Activated naive CD8-positive, alpha-beta T cell treated with anti-CD3 and anti-CD28 coated beads for 36 hours (primary cell): ENCODE data around the gene MESP2. TPM values are rescaled to one million over a fixed set of nuclear protein-coding genes. Genes with fewer than 3 reads are reported as not detected.
"Not testable (repeated sequence)": the region's sequence is repeated elsewhere in the genome, so short reads cannot be mapped to it uniquely, and the experiment has no call there.

ENCODE experiments used
- DNase-seq: peaks from one replicate; pipeline ENCODE4 v3.0.0; 2021
- H3K27ac Mint-ChIP-seq: one replicate; pipeline ENCODE4 v1.8.0; 2022; ENCODE audit warnings: mild to moderate bottlenecking, moderate library complexity, mixed read lengths
- H3K27me3 Mint-ChIP-seq: one replicate; pipeline ENCODE4 v1.8.0; 2022; ENCODE audit warnings: mild to moderate bottlenecking, mixed read lengths
- H3K36me3 Mint-ChIP-seq: one replicate; pipeline ENCODE4 v1.8.0; 2021; ENCODE audit warnings: mild to moderate bottlenecking, mixed read lengths
- H3K4me1 Mint-ChIP-seq: one replicate; pipeline ENCODE4 v1.8.0; 2021; ENCODE audit warnings: mixed read lengths
- H3K4me3 Mint-ChIP-seq: one replicate; pipeline ENCODE4 v1.8.0; 2022; ENCODE audit warnings: mild to moderate bottlenecking, moderate library complexity, mixed read lengths
- H3K9me3 Mint-ChIP-seq: one replicate; pipeline ENCODE4 v1.8.0; 2022; ENCODE audit warnings: mixed read lengths
- total RNA-seq, 2 experiments: library from RNA; stranded (reverse); gene quantifications; one replicate each; pipeline ENCODE4 v1.2.3, GENCODE V29; 2021

The MESP2 gene
- total RNA-seq, 2 experiments from 2014 or later: not detected

DNA sequence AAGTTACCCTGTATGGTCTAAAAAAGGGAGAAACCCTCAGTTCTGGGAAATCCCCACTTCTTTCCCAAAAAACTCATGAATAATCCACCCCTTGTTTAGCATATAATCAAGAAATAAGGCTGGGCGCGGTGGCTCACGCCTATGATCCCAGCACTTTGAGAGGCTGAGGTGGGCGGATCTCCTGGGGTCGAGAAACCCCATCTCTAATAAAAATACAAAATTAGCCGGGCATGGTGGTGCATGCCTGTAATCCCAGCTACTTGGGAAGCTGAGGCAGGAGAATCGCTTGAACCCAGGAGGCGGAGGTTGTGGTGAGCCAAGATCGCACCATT, 6.5 kb downstream of the MESP2 start:
- not testable (repeated sequence) for H3K4me3 Mint-ChIP-seq, H3K9me3 Mint-ChIP-seq, DNase-seq, H3K27ac Mint-ChIP-seq, H3K4me1 Mint-ChIP-seq, H3K36me3 Mint-ChIP-seq
- peaks cover 27% of the 10 kb centered on the region for H3K27me3 Mint-ChIP-seq

DNA sequence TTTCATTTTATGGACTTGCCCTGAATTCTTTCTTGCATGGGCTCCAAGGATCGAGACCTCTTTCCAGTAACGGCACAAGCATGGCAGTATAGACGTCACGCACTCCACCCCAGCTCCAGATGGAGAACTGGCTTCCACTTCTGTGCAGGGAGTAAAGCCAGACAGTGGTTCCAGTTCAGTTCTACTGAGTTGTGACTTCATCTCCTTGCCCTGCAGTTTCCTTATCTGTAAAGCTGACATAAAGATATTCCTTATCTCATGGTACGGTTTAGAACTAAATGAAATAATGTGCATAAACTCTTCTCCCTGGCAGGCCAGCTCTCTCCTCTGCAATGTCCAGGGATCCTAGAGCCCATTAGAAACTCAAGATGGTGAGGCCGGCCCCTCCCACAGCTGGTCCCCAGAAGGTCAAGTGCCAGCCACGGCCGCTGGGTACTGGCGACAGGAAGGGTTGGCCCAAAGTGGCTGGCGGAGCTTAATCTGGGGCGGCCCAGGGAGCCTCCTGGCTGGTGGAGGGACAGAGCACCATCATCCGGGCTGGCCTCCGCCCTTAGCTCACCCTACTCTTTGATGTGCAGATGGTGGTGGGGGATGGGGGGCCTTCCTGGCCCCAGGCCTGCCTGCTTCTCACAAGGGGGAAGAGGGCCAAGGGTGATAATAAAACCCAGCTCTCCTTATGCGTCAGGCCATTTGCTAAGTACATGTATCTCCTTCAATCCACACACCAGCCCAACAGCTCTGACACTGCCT, 7.2 kb downstream of the MESP2 start:
- H3K4me1 Mint-ChIP-seq: no peaks in the 10 kb centered on the region
- H3K4me3 Mint-ChIP-seq: no peak overlapping the region
- H3K27ac Mint-ChIP-seq: no peak overlapping the region
- no peaks in the 10 kb centered on the region for H3K36me3 Mint-ChIP-seq
- DNase-seq: no peak
- H3K9me3 Mint-ChIP-seq: peaks cover 7% of the 10 kb centered on the region
- peaks cover 20% of the 10 kb centered on the region for H3K27me3 Mint-ChIP-seq

DNA sequence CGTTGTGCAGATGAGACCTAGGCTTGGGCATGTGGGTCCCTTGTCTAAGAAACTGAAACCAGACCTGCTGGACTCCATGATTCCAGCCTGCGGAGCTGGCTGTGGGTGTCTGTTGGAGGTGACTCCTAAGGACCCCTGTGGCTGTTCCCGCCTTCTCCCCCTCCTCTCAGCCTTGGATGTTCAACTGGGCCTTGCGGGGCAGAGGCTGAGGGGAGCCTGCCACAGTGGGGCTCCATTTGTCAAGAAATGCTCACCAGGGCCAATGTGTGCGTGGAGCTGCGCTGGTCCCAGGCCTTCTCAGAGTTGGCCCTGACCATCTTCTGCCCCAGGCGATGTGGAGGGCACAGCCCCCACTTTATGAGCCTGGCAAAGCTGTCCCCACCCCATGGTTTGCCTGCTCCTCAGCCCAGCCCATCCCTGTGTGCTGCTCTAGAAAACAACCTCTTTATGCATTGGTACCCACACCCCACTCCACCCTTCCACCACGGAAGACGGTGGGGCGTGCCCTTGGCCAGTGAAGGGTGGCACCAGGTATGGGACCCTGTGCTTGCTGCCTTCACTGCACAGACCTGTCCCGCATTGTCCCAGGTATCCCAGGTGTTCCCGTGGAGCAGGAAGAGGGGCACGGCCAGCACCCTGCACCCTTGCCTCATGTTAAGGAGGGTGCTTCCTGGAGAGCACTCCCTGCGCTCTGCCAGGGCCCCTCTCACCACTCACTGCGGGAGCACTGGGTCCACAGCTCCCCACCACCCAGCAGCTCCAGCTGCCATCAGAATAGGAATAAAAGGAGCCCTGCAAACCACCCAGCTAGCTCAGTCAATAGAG, 7.9 kb downstream of the MESP2 start:
- H3K36me3 Mint-ChIP-seq: no peaks in the 10 kb centered on the region
- H3K4me1 Mint-ChIP-seq: no peaks in the 10 kb centered on the region
- DNase-seq: no peak
- no peak overlapping the region for H3K4me3 Mint-ChIP-seq
- H3K27ac Mint-ChIP-seq: no peak overlapping the region
- peaks cover 7% of the 10 kb centered on the region for H3K9me3 Mint-ChIP-seq
- peaks cover 14% of the 10 kb centered on the region for H3K27me3 Mint-ChIP-seq

DNA sequence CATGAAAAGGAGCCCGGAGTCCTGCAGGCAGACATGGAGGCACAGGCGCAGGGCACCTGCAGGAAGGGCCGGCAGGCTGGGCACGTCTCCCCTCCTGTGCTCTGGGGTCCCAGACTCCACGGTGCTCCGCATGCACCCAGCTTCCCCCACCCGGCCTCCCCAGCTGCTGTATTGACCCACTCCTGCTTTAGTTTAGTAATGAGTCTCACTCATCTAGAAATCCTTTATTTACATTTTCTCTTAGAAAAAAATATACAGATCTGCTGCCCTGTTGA, 8.5 kb downstream of the MESP2 start:
- H3K27me3 Mint-ChIP-seq: peaks cover 14% of the 10 kb centered on the region
- no peaks in the 10 kb centered on the region for H3K4me1 Mint-ChIP-seq
- no peak overlapping the region for H3K4me3 Mint-ChIP-seq
- H3K27ac Mint-ChIP-seq: no peak overlapping the region
- peaks cover 7% of the 10 kb centered on the region for H3K9me3 Mint-ChIP-seq
- no peaks in the 10 kb centered on the region for H3K36me3 Mint-ChIP-seq
- no peak for DNase-seq

DNA sequence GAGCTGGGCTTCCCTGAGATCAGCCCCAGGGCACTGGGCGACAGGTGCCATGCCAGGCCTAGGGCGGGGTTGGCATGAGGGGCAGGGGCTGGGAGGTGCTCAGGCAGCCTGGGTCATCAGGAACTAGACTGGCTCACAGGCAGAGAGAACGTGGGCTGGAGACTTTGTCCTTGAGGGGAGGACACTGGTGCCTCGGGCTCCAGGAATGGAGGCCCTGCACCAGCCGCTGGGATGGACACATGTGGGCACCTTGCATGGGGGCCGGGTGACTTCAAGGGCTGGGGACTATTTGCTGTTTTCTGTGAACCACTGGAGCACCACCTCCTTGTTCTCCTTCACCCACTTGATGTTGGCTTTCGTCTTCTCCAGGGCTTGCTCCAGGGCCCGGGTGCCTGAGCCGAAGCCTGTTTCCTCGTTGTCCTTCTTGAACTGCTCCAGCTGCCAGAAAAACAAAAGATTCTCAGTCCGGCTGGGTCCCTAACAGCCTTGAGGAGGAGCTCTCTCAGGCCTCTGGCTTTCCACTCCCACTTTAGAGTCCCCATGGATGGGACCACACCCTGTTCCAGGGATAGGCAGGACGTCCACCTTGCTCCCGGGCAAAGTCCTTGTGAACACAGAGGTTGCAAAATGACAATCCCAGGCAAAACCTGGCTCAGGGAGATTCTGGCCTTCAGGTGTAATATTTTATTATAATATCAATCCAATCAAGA, 9.1 kb downstream of the MESP2 start:
- Mint-ChIP-seq H3K9me3 (peaks cover 7% of the 10 kb centered on the region), H3K36me3 (no peaks in the 10 kb centered on the region), H3K27me3 (peaks cover 12% of the 10 kb centered on the region), H3K4me1 (no peaks in the 10 kb centered on the region), H3K27ac (no peak overlapping the region), H3K4me3 (no peak overlapping the region)
- no peak for DNase-seq

DNA sequence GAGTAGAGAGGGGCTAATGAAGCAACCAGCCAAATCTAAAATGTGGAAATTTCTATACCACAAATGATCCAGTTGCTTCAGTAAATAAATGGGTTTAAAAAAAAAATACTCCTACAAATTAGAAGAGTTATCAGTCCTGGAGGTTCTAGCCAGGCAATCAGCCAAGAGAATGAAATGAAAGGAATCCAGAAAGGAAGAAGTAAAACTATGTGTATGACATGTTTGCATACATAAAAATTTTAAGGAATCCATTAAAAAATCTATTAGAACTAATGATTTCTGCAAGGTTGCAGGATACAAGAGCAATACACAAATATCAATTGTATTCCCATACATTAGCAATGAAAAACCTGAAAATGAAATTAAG, 9.6 kb downstream of the MESP2 start:
- H3K4me1 Mint-ChIP-seq: no peaks in the 10 kb centered on the region
- no peak overlapping the region for H3K27ac Mint-ChIP-seq
- H3K9me3 Mint-ChIP-seq: peaks cover 7% of the 10 kb centered on the region
- H3K4me3 Mint-ChIP-seq: no peak overlapping the region
- H3K36me3 Mint-ChIP-seq: no peaks in the 10 kb centered on the region
- DNase-seq: no peak
- peaks cover 6% of the 10 kb centered on the region for H3K27me3 Mint-ChIP-seq

DNA sequence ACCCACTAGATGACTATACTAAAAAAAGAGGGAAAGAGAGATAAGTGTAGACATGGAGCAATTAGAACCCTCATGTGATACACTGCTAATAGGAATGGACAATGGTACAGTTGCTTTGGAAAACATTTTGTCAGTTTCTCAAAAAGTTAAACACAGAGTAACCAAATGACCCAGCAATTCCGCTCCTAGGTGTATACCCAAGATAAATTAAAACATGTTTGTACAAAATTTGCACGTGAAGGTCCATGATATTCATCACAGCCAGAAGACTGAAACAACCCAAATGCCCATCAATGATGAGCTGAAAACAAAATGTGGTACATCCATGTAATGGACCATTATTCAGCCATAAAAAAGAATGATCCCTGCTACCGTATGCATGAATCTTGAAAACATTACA, 11.8 kb downstream of the MESP2 start:
- Mint-ChIP-seq H3K27me3 (no peaks in the 10 kb centered on the region), H3K4me1 (no peaks in the 10 kb centered on the region), H3K9me3 (peaks cover 7% of the 10 kb centered on the region), H3K36me3 (no peaks in the 10 kb centered on the region), H3K27ac (no peak overlapping the region), H3K4me3 (no peak overlapping the region)
- no peak for DNase-seq

DNA sequence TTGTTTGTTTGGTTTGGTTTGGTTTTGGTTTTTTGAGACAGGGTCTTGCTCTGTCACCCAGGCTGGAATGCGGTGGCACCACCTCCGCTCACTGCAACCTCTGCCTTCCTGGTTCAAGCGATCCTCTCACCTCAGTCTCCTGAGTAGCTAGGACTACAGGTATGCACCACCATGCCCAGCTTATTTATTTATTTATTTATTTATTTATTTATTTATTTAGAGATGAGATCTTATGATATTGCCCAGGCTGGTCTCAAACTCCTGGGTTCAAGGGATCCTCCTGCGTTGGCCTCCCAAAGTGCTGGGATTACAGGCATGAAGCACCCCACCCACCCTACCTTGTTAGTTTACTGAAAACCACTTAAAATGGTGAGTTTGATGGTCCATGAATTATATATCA, 12.5 kb downstream of the MESP2 start:
- H3K27ac Mint-ChIP-seq, H3K4me3 Mint-ChIP-seq, DNase-seq, H3K27me3 Mint-ChIP-seq, H3K4me1 Mint-ChIP-seq, H3K36me3 Mint-ChIP-seq, H3K9me3 Mint-ChIP-seq: not testable (repeated sequence)

DNA sequence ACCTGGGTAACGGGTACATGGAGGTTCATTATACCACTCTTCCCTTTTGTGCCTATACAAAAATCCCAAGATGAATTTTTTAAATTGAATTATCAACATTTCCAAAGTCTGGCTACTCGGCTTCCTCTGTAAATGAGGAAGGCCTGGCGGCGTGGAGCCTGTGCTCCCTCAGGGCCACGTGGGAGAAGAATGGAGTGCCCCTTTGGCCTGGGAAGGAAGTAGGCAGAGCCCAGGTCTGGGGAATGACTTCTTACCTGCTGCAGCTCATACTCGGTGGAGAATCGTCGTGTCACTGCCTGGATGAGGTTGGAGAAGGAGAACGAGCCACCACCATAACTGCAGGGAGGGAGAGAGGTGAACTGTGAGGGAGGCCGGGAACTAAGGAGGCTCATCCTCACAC, 14.1 kb downstream of the MESP2 start:
- no peaks in the 10 kb centered on the region for H3K36me3 Mint-ChIP-seq
- H3K9me3 Mint-ChIP-seq: peaks cover 7% of the 10 kb centered on the region
- DNase-seq: no peak
- H3K27ac Mint-ChIP-seq: no peak overlapping the region
- H3K4me1 Mint-ChIP-seq: no peaks in the 10 kb centered on the region
- H3K4me3 Mint-ChIP-seq: no peak overlapping the region
- H3K27me3 Mint-ChIP-seq: no peaks in the 10 kb centered on the region

DNA sequence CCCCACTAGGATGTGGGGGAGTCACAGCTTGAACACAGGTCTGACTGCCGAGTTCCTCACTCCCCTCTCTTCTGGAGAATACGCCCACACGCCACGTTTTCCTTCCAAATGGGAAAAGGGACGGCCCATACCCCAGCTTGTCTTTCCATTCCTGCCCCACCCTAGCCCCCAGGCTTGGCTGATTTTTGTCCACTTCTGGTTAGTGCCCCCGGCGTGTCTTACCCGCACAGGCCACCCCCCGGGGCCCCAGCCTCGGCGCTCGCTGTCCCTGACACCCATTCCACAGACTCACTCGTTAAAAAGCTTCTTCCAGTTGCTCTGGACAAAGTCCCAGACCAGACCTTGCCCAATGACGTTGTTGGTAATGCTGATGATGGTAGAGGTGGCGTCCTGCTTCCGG, 14.5 kb downstream of the MESP2 start:
- Mint-ChIP-seq H3K4me3 (no peak overlapping the region), H3K27me3 (no peaks in the 10 kb centered on the region), H3K9me3 (peaks cover 8% of the 10 kb centered on the region), H3K4me1 (no peaks in the 10 kb centered on the region), H3K36me3 (no peaks in the 10 kb centered on the region), H3K27ac (no peak overlapping the region)
- no peak for DNase-seq

DNA sequence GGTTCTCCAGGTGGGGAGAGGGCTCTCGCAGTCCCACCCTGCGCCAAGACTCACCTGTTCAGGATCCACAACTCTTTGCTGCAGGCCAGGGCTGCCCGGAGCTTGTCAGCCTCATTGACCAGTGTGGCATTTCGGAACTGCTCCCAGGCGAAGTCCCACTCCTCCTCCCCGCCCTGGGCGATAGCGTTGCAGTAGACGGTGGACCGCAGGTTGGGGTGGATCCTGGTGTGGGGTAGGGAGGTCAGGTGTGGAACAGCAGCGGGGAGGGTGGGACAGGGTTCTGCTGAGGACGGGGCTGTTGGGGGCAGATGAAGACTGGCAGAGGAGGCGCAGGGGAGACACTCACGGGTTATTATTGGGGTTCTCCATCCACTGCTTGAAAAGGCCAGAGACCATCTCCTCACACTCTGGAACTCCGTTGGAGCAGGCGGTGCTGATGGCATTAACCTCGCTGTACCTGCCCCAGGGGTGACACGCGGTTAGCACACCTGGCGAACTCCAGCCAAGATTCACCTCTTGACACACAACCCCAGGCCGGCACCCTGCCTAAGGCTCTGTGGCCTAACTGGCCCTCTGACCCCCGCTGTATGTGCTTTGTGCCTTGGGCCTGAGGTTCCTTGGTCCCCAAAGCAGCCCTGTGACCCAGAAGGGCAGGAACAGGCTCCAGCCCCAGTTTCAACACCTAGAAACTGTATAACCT, 16.1 kb downstream of the MESP2 start:
- no peaks in the 10 kb centered on the region for H3K36me3 Mint-ChIP-seq

DNA sequence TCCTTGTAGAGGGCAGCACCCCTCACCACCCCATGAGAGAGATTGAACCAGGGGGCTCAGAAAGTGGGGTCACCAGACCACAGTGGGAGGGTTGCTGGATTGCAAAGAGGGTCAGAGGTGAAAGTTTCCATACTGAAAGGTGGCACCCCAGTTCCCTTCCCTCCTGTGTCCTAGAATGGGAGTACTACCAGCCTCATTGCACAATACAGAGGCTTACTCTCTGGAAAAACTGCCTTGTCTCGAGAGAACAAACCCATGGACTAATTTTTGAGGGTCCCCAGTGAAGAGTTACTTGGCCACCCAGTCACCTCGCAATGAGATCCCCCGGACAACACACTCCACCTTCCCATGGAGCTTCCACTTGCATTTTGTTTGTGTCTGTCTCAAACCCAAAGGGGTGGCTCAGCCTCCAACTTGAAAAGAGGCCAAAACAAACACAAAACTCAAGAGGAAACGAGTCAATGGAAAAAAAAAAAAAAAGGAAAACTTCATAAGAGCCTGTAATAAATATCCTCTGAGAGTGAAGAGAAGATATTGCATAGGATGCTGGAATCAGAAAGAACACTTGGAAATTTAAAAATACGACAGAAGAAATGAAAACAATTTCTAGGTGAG, 18.6 kb downstream of the MESP2 start:
- Mint-ChIP-seq H3K36me3 (no peaks in the 10 kb centered on the region), H3K27me3 (no peaks in the 10 kb centered on the region), H3K9me3 (peaks cover 5% of the 10 kb centered on the region), H3K4me3 (no peak overlapping the region), H3K4me1 (no peaks in the 10 kb centered on the region), H3K27ac (no peak overlapping the region)
- no peak for DNase-seq

More for the DNA sequence above, 16.1 kb downstream of the MESP2 start:
- no peak overlapping the region for H3K4me3 Mint-ChIP-seq
- no peak for DNase-seq
- H3K9me3 Mint-ChIP-seq: peaks cover 12% of the 10 kb centered on the region
- no peaks in the 10 kb centered on the region for H3K4me1 Mint-ChIP-seq
- no peak overlapping the region for H3K27ac Mint-ChIP-seq
- H3K27me3 Mint-ChIP-seq: no peaks in the 10 kb centered on the region

DNA sequence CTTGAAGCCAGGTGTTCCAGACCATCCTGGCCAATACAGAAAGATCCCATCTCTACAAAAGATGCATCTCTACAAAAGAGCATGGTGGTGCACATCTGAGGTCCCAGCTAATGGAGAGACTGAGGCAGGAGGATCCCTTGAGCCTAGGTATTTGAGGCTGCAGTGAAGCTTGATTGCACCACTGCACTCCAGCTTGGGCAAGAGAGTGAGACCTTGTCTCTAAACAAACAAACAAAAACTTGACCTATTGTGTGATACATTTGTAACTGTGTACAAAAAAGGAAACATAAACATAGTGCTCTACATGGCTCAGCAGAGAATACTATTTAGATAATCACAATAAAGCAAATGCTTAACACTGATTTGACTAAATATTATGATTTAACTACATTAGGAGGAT, 19.9 kb downstream of the MESP2 start:
- H3K4me1 Mint-ChIP-seq: no peaks in the 10 kb centered on the region
- peaks cover 5% of the 10 kb centered on the region for H3K9me3 Mint-ChIP-seq
- no peaks in the 10 kb centered on the region for H3K36me3 Mint-ChIP-seq
- no peak overlapping the region for H3K27ac Mint-ChIP-seq
- no peak for DNase-seq
- no peak overlapping the region for H3K4me3 Mint-ChIP-seq
- H3K27me3 Mint-ChIP-seq: no peaks in the 10 kb centered on the region

DNA sequence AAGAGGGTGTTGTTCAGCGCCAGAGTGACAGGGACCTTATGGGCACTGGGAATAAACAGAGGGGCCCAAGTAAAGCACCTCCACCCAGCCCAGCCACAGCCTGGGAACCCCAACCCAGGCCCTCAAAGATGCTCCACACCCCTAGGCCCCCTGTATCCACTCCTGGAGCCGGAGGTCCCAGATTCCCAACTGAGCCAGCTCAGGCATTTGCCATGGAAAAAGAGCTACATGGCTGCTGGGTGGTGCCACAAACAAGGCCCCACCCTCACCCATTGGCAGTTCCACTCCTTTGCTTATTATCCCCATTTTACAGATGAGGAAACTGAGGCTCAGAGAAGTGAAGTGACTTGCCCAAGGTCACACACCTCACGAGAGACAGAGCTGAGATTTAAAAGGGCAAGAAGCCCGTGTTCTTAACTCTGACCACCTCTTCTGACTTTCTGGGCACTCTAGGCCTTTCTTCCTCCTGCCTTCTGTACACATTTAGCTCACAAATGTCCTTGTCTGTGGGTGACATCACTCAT, 21.6 kb downstream of the MESP2 start:
- Mint-ChIP-seq H3K36me3 (no peaks in the 10 kb centered on the region), H3K9me3 (peaks cover 5% of the 10 kb centered on the region), H3K4me1 (no peaks in the 10 kb centered on the region), H3K4me3 (no peak overlapping the region), H3K27me3 (peaks cover 5% of the 10 kb centered on the region), H3K27ac (no peak overlapping the region)
- DNase-seq: no peak
